Caki2 (cell line): Measurements from ENCODE around the gene WT1. TPM values are rescaled to one million over a fixed set of nuclear protein-coding genes. Genes with fewer than 3 reads are reported as not detected.
"Not testable (repeated sequence)": the region's sequence is repeated elsewhere in the genome, so short reads cannot be mapped to it uniquely, and the experiment has no call there.

ENCODE experiments used
- DNase-seq: peaks from one replicate; pipeline ENCODE4 v3.0.0-alpha.2; 2015; ENCODE audit warnings: low read depth
- in situ Hi-C: cut with HindIII; loops from 2 replicates; pipeline ENCODE4 v1.10.0; 2016; ENCODE audit warnings: low sequenced_read_pairs, low pct_unique_long_range_greater_than_20kb, mixed read lengths
- total RNA-seq: library from RNA; depleted of rRNA; stranded (reverse); fragments of >200 nt; shearing (Covaris generic); gene quantifications from 2 replicates; pipeline ENCODE4 v1.2.3, GENCODE V29; 2014; ENCODE audit warnings: low replicate concordance; rRNA removed

The WT1 gene
- total RNA-seq: 0.64 TPM in 1 of 2 replicates, not detected in the other

DNA sequence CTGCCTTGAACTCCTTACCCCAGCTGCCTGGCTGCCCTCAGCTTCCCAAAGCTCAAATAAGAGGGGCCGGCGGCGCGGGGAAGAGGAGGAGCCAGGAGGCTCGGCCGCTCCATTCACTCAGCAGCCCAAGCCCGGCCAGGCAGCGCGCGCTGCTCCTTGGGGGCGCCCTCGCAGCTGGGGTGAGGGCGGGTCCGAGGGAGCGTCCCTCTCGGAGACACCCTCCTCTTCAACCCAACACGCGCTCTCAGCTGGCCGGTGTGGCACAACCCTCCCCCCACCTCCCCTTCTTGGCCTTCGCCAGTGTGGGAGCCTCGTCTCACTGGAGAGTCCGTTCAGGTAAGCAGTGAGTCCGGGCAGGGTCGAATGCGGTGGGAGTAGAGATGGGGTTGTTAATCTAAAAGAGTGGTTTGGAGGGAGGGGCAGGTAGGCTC is at the start of gene WT1:
Gene WT1 (minus strand): TSS at position 29 of the 431 bp plus-strand sequence.
- DNase-seq: peak; percentile 16
- in situ Hi-C loops: no loop called here

DNA sequence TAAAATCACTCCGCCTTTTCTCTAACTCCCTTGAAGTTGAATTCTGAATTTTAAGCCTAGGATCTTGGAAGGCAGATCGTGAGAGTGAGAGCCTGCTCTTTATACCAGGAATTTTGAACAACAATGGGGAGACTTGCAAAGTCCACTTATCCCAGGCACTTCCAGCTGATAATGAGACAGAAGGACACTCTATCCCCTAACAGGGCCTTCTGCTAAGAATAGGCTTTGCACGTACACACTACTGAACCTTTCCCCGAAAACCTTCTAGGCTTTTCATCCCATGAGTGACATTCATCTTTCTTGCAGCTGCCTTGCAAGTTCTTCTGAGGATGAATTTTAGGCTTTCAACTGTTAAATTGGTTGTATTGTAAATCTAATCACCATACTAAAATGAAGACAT is 44.0 kb upstream of the WT1 start:
- no peak for DNase-seq
- in situ Hi-C loops: no loop called here

DNA sequence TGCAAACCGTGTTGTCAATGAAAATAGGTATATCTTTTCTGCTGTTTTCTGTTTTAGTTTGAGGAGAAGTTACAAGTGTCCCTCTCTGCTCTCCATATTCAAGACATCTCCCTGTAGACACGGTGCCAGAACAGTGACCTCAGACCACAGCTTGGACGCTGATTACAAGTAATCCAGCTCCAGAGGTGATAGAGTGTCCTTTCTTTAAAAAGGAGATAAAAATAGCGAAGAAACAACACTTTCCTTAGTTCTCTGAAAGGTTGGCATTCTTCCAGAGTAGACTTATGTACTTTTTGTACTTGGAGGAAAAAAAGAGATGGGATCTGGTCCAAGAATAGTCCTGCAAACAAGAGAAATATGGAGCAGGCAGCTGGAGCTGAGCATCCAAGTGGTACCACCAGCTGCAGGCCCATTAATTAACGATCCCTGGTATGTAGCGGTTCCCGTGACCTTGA is 43.0 kb upstream of the WT1 start:
- no peak for DNase-seq
- in situ Hi-C loops: no loop called here

DNA sequence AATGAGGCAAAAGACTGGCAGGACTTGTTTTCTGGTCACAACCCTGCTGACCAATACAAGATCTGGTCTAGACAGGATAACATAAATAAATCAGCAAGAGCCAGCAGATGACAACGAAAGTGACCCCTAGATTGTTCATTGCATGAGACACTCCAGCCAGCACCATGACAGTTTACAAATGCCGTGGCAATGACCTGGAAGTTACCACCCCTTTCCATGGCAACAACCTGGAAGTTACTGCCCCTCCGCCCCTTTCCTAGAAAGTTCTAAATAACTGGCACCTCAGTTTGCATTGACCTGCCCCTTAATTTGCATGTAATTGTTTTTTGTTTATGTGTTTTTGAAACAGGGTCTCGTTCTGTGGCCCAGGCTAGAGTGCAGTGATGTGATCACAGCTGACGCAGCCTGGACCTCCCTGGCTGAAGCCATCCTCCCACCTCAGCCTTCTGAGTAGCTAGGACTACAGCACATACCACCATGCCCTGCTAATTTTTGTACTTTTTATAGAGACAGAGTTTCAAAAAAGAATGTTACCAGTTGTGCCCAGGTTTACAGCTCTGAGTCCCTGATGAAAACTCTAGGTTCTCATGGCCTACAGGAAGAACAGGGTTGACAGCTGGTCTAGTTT is 38.1 kb upstream of the WT1 start:
- in situ Hi-C loops: no loop called here
- no peak for DNase-seq

DNA sequence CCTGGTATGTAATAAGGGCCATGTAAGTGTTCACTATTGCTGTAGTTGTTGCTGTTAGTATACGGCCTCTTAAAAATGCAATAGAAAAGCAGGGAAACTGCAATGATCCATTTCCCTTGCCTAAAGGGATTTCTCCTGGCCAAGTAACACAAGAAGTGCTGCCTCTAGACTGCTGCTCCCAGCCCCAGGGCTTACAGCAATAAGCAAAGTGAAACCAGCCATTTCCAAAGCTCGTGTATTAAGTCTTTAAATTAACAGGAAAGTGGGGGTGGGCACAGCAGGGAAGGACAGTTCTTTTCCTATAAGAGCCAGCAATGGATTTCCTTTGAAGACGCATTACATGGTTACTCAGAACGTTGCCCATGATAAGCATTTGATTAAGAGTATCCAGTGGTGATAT is 36.9 kb upstream of the WT1 start:
- no peak for DNase-seq
- in situ Hi-C loops: no loop called here

DNA sequence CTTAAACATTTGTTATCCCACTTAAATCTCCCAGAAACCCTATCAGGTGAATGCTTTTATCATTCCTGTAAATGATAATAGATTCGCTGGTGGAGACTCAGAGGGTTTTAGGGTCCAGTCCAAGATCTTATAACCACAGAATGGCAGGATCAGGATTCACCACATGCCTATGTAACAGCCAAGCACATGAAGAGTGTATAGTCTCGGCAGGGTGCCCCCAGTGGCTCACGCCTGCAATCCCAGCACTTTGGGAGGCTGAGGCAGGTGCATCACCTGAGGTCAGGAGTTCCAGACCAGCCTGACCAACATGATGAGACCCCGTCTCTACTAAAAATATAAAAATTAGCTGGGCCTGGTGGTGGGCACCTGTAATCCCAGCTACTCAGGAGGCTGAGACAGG is 36.2 kb upstream of the WT1 start:
- DNase-seq, in situ Hi-C loops: not testable (repeated sequence)

DNA sequence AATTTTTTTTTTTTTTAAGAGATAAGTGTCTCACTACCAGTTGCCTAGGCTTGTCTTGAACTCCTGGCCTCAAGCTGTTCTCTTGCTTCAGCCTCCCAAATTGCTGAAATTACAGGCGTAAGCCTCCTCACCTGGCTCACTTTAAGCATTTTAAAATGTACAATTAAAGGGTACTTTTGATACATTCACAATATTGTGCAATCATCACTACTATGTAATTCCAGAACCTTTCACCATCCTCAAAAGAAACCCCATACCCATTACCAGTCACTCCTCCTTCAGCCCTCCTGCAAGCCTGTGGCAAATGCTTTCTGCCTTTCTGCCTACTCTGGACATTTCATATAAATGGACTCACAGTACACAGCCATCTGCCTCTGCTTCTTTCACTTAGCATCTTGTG is 34.5 kb upstream of the WT1 start:
- in situ Hi-C loops: no loop called here

DNA sequence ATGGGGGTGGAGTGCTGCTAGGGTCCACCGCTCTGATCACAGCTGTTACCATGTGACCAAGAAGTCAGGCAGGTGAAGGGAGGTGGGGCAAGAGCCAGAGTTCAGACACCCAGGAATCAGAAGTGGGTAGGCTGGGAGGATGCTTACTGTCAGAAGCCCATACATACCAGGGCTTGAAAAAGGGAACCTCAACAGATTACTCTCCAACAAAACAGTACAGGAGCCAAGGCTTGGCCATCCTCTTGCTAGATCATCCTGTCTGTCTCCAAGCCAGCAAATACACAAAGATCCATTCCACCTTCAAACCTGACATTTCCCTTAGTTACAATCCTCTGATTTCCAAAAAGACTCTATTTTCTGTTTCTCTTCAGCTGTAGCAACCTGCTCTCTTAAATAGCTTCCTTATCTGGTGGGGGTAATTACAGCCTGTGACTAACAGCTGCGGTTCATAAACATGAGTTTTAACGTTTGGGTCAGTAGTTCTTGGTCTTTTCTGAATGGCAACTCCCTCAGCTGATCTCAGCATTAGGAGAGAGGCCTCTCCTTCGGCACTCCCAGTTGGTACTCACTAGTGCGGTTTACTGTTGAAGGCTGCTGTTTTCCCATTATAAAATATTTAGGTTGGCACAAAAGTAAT is 31.1 kb upstream of the WT1 start:
- in situ Hi-C loops: no loop called here
- DNase-seq: peak; percentile 2

More for the DNA sequence above, 34.5 kb upstream of the WT1 start:
- no peak for DNase-seq

DNA sequence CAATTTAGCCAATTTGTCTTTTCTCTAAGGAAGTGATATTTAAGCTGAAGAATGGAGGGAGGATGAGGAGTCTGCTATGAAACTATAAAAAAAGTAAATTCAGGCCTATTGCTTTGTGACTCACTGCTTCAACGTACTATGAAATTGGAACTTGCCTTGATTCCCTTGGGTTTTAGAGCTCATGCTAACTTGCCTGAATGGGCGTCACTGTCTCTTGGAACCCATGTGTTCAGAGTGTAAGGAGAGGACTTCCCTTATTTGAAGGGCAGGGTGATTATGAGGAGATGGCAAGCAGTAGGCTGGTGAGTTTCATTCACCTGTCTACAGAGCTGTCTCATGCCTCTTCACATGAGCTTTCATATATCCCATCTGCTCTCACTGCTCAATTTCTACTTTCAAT is 28.7 kb upstream of the WT1 start:
- DNase-seq: no peak
- in situ Hi-C loops: no loop called here

DNA sequence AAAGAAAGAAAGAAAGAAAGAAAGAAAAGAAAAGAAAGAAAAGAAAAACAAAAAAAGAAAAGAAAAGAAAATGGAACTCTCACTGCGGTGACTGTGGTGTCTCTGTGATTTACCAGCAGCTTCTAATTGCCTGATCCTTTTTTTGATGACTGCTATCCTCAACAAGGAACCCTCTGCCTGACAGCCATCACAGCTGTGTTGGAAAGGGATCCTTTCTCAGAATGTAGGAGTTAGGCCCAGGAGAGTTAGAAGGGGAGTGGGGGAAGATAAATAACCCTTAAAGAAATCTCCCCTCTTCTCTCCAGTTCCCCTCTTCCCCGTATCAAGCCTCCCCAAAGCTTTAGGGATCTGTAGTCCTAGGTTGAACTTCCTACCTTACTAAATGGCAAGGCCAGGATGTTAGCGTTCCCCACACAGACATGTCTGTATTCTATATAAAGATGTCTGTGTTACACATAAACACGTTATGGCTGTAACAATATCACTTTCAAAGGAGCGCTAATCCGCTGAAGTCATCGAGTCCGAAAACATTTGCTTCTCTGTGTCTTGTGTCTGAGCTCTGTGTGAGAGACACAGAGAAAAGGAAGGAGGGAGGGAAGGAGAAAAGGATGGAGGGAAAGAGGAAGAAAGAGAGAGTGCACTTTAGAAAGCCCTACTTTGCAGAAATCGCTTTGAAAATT is 26.8 kb upstream of the WT1 start:
- in situ Hi-C loops: no loop called here
- no peak for DNase-seq

DNA sequence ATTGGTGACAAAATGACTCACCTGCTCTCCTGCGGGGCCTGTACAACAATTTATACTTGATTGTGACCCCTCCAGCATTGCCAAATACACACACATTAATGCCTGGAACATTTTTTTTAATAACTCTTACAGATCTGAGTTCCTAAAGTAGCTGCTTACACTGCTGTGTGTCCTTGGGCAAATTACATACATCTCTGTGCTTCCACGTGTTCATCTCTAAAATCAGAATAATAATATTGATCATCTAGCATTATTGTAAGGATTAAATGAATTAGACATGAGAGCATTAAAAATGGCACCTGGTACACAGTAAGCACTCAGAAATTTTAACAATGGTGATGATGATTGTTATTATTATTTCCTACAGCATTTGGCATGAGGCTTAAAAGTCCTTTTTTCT is 21.5 kb upstream of the WT1 start:
- no peak for DNase-seq
- in situ Hi-C loops: no loop called here

DNA sequence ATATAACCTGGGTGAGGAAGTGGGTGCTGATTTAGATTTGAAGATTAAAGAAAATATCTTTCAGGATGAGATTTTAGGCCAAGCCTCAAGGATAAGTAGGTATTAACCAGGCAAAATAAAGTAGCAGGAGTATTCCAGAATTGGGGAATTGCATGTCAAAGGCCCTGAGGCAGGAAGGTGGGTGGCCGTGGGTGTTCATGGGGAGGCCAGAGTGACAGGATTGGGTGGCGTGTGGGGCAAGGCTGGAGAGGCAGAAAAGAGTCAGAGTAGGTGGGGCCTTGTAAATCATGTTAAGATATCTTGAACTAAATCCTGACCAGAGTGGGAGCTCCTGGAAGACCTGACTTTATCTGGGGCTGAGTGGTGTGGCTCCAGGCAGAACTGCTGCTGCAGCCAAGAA is 19.7 kb upstream of the WT1 start:
- DNase-seq: no peak
- in situ Hi-C loops: no loop called here

DNA sequence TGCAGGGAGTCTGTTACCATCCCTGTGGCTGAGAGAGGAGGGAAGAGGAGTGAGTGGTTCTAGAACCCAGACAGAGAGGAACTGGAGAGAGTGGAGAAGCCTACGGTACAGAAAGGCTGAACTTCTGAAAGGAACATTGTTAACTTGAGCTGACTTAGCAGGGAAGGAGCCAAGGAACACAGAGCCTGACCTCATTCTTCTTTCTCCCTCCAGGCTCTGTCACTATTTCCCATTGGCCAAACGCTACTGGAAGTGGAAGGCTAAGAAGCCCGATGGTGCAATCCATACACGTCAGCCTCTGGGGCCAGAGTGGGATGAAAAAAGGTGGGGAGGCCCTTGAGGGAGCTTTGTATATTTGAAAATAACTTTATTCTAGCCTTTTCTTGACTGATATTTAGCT is 16.5 kb upstream of the WT1 start:
- no peak for DNase-seq
- in situ Hi-C loops: no loop called here

DNA sequence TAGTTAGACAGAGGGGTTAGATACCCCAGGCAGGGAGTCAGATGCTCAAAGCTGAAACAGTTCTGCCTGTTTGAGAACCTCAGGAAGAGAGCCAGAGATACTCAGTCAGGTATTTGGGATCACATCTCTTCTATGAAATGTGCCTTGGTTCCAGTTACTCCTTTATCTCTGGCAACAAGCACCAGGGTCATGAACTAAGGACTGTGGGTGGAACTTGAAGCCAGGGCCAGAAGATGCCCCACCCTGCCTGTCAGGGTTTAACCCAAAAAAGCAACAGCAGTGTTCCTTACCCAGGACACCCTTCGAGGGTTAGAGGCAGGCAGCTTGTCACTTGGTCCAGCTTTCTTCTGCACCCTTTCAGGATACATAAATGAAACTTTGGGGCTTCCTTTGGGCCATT is 15.0 kb upstream of the WT1 start:
- no peak for DNase-seq
- in situ Hi-C loops: no loop called here

DNA sequence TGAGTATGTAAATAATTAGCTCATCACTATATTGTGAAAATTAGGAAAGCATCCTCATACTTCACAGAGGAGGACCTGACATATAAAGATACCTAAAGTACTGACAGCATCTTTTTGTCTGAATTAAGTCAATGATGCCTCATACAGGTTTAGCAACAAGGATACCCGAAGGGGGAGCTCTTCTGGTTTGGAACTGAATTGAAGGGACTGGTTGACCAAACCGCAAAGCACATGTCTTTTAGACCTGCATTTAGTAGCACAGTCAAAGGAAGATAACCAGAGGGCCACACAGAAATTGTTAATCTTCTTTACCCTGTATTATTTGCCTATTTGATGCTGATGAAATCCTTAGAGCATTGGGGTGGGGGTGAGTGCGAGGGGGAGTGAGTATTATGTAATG is 12.9 kb upstream of the WT1 start:
- in situ Hi-C loops: no loop called here
- no peak for DNase-seq

DNA sequence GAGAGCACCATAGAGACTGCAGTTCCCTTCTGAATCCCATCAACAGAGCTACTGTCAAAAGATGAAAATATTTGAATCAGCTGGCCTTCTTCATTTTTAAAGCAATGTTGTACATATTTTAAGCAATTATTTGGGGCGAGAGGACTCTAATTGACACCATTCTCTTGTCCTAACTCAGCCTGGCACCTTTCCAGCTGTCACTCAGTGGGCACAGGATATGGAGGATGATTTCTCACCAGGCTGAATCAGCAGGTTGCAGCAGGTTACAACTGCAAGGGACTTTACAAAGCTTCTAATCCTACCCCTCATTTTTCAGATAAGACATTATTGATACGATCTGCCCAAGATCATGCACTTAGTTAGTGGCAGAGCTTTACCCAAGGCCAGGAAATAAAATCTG is 11.9 kb upstream of the WT1 start:
- DNase-seq: no peak
- in situ Hi-C loops: no loop called here

DNA sequence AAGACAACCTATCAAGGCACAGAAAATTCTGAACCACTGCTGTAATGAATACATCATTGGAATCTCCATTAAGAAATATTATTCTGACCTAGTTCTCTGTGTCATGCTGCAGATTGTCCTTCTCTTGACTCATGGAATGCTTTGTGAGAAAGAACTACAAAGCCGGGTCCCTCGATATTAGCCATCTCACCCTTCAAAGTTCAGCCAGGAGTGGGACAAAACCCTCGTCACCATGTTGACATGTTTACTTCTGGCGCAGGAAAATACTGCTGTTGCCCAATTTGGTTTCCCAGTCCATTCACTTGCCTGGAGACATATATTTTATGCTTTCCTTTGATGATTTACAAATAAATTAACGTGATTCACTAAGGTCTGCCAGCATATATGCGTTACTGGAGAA is 10.9 kb upstream of the WT1 start:
- no peak for DNase-seq
- in situ Hi-C loops: no loop called here

DNA sequence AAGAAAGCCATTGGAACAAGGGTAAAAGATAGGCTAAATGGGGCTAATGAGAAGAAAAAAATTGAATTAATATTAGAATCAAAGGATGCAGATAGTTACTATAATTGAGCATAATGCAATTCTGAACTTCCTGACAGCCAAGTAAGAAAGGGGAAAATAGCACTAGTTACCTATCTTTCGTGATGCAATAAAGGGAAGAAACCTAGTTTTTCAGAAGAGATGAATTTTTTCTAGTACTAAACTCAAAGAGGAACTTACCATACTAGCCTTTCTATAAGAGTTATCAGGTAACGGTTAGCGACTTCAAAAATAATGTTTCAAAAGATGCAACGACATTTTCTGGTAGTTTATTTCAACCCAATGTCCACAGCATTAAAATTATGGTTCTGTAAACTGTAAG is 8.8 kb upstream of the WT1 start:
- in situ Hi-C loops: no loop called here
- no peak for DNase-seq

DNA sequence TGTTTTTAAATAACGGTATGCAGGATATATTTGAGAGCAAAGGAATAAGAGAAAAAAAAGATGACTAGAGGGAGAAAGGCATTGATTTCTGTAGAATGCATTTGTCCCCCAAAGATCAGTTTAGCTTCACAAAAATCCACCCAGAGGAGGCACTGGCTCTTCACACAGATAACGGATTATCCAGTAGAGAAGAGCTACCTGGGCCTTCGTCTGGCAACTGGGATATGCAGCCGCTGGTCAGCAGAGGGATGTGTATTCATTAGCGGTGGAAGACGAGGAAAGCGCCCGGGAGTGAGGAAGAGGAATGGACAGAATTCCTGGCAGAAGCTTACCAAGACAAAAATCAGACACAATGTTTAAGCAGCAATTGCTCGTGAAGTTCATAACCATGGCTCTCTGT is 5.6 kb upstream of the WT1 start:
- in situ Hi-C loops: no loop called here
- DNase-seq: no peak
